Adipose tissue (tissue), 3 donors: Measurements from ENCODE around the gene SUSD3. TPM values are rescaled to one million over a fixed set of nuclear protein-coding genes. Genes with fewer than 3 reads are reported as not detected.

Experiments used
- H3K27ac ChIP-seq: one replicate; pipeline ENCODE4 v1.5.1; 2013; ENCODE audit warnings: low read depth, low read length
- WGBS, 3 donors: extraction: QIAGEN DNeasy Blood & Tissue Kit; methylation state at CpG; one replicate each; pipeline ENCODE4 v1.1.7; 2013; 5-methylcytosine and 5-hydroxymethylcytosine counted together
- polyA plus RNA-seq, 3 donors: library from polyadenylated mRNA; stranded (reverse); fragments of 200-250 nt; gene quantifications; one replicate each; pipeline ENCODE4 v1.2.3, GENCODE V29; 2013
- donor health status: healthy with polysubstance abuse.
- donor health status: Bipolar disorder and iron deficiency.
- donor health status: healthy.

Gene SUSD3
- polyA plus RNA-seq, 3 donors: 0.93 to 4.8 (median 2.5) TPM

GRCh38 chr9:93125331-93125894 is 66.9 kb downstream of the SUSD3 start:
- 95 to 98% (median 97%) methylated on average over 10 of the region's 10 CpGs for WGBS, 3 donors
- no peak overlapping the region for H3K27ac ChIP-seq

GRCh38 chr9:93126151-93126781 is 67.8 kb downstream of the SUSD3 start:
- H3K27ac ChIP-seq: no peak overlapping the region
- 78 to 85% (median 82%) methylated on average over 23 of the region's 23 CpGs for WGBS, 3 donors

GRCh38 chr9:93126825-93127368 is 68.4 kb downstream of the SUSD3 start:
- WGBS, 3 donors: 42 to 68% (median 44%) methylated on average over 18 of the region's 18 CpGs
- no peak overlapping the region for H3K27ac ChIP-seq

GRCh38 chr9:93127395-93127911 is 69.0 kb downstream of the SUSD3 start:
- H3K27ac ChIP-seq: peak overlapping the region; percentile 55
- 53 to 60% (median 53%) methylated on average over 8 of the region's 8 CpGs for WGBS, 3 donors

- peak overlapping the region; percentile 55 for H3K27ac ChIP-seq
- 78 to 87% (median 86%) methylated on average over 14 of the region's 14 CpGs for WGBS, 3 donors
These were observed 69.7 kb downstream of the SUSD3 start for GRCh38 chr9:93128011-93128714.

- WGBS, 3 donors: 83 to 89% (median 89%) methylated on average over 10 of the region's 10 CpGs
- no peak overlapping the region for H3K27ac ChIP-seq
These were observed 70.3 kb downstream of the SUSD3 start for GRCh38 chr9:93128715-93129224.

GRCh38 chr9:93129286-93129685 is 70.8 kb downstream of the SUSD3 start:
- H3K27ac ChIP-seq: no peak overlapping the region
- 44 to 60% (median 44%) methylated on average over 8 of the region's 8 CpGs for WGBS, 3 donors

- H3K27ac ChIP-seq: no peak overlapping the region
- WGBS, 3 donors: 63 to 78% (median 67%) methylated on average over 11 of the region's 11 CpGs
These were observed 71.4 kb downstream of the SUSD3 start for GRCh38 chr9:93129691-93130500.

- no peak overlapping the region for H3K27ac ChIP-seq
- WGBS, 3 donors: 40 to 67% (median 49%) methylated on average over 14 to 15 of the region's 15 CpGs
These were observed 72.5 kb downstream of the SUSD3 start for GRCh38 chr9:93130861-93131481.

GRCh38 chr9:93131599-93132286 is 73.2 kb downstream of the SUSD3 start:
- H3K27ac ChIP-seq: no peak overlapping the region
- 82 to 88% (median 87%) methylated on average over 13 of the region's 13 CpGs for WGBS, 3 donors

GRCh38 chr9:93132287-93132927 is 73.9 kb downstream of the SUSD3 start:
- H3K27ac ChIP-seq: peak overlapping the region; percentile 74
- 26 to 37% (median 37%) methylated on average over 12 of the region's 12 CpGs for WGBS, 3 donors

- H3K27ac ChIP-seq: peak overlapping the region; percentile 74
- 17 to 28% (median 26%) methylated on average over 20 to 21 of the region's 21 CpGs for WGBS, 3 donors
These were observed 74.6 kb downstream of the SUSD3 start for GRCh38 chr9:93132946-93133680.

- WGBS, 3 donors: 0 to 1% (median 1%) methylated on average over 19 to 34 of the region's 34 CpGs
- peak overlapping the region; percentile 92 for H3K27ac ChIP-seq
These were observed 75.1 kb downstream of the SUSD3 start for GRCh38 chr9:93133681-93134014.

GRCh38 chr9:93134015-93134739 is 75.7 kb downstream of the SUSD3 start, which contains the start of gene NINJ1:
Gene NINJ1, minus strand, starts transcription at chr9:93134251. Its CDS starts 34 bp downstream, at chr9:93134217.
- H3K27ac ChIP-seq: peak within 1 kb of the TSS; percentile 92
- 0 to 1% (median 1%) methylated on average over 47 to 78 of the region's 78 CpGs for WGBS, 3 donors
